Esophagus muscularis mucosa (tissue), 4 donors: ENCODE data around the gene AK8. TPM values are rescaled to one million over a fixed set of nuclear protein-coding genes. Genes with fewer than 3 reads are reported as not detected.

ENCODE experiments used
- DNase-seq: peaks from one replicate; pipeline ENCODE4 v3.0.0-alpha.2; 2017; ENCODE audit errors: extremely low spot score
- H3K27ac ChIP-seq, 4 donors: fragments of 200-600 bp; sonication (generic); replicated peaks in 1 of 4; 1 replicate in 3 of 4; 2 replicates in 1 of 4; pipeline ENCODE4 v1.5.1; 2016 to 2019; ENCODE audit warnings: mild to moderate bottlenecking in 1 of 4
- H3K27me3 ChIP-seq, 4 donors: fragments of 200-600 bp; sonication (generic); one replicate each; pipeline versions ENCODE4 v1.5.1 to v1.6.0; 2016 to 2019
- H3K36me3 ChIP-seq, 4 donors: fragments of 200-600 bp; sonication (generic); one replicate each; pipeline ENCODE4 v1.5.1; 2016 to 2019
- H3K4me1 ChIP-seq, 4 donors: fragments of 200-600 bp; sonication (generic); one replicate each; pipeline ENCODE4 v1.5.1; 2016 to 2019
- H3K4me3 ChIP-seq, 4 donors: fragments of 200-600 bp; sonication (generic); 1 replicate in 2 of 4; 2 replicates in 2 of 4; pipeline ENCODE4 v1.5.1; 2016 to 2019; ENCODE audit warnings: mild to moderate bottlenecking in 4 of 4, moderate library complexity in 1 of 4
- H3K9me3 ChIP-seq, 4 donors: fragments of 200-600 bp; sonication (generic); 1 replicate in 3 of 4; 2 replicates in 1 of 4; pipeline ENCODE4 v1.5.1; 2016 to 2019
- CTCF ChIP-seq, 3 experiments: fragments of 200-600 bp in 2 of 3; fragments of 450-650 bp in 1 of 3; sonication (generic) in 2 of 3; IDR thresholded peaks; one replicate each; pipeline ENCODE4 v1.5.1; 2017 to 2019; ENCODE audit warnings: antibody characterized with exemption in 3 of 3, mild to moderate bottlenecking in 2 of 3, moderate library complexity in 1 of 3
- EP300 ChIP-seq: sonication (generic); formaldehyde crosslinking; IDR thresholded peaks from one replicate; pipeline ENCODE4 v1.6.1; 2017; ENCODE audit warnings: antibody characterized with exemption
- POLR2A ChIP-seq: fragments of 450-650 bp; IDR thresholded peaks from one replicate; pipeline ENCODE4 v1.6.1; 2017; ENCODE audit warnings: antibody characterized with exemption, moderate library complexity, mild to moderate bottlenecking, low read depth
- POLR2AphosphoS5 ChIP-seq, 2 donors: sonication (generic); formaldehyde crosslinking; IDR thresholded peaks; one replicate each; pipeline ENCODE4 v1.6.1; 2017; ENCODE audit warnings: antibody characterized with exemption in 2 of 2
- WGBS: methylation state at CpG from one replicate; pipeline ENCODE4 v1.1.5; 2018; 5-methylcytosine and 5-hydroxymethylcytosine counted together
- intact Hi-C: fragments of 100-400 bp; cut with DNase I; formaldehyde crosslinking; loops from one replicate; pipeline ENCODE4 v1.15.1; 2023
- total RNA-seq, 4 donors: library from RNA; depleted of rRNA; stranded (reverse); fragments of >200 nt; gene quantifications; one replicate each; pipeline versions ENCODE4 v1.1.0 to v1.2.1, GENCODE V29; 2016

The AK8 gene
- total RNA-seq, 4 donors from 2014 or later = 0.39 to 1.5 (median 0.90) TPM

GRCh38 chr9:132748450-132748849, 129.6 kb downstream of the AK8 start:
- Histone ChIP-seq H3K4me3 (no peak overlapping the region), H3K36me3 (no peaks in the 10 kb centered on the region), H3K9me3 (no peaks in the 10 kb centered on the region), H3K4me1 (peaks cover 3 to 17% (median 13%) of the 10 kb centered on the region in 4 donors), H3K27me3 (peaks cover 0 to 26% (median 8%) of the 10 kb centered on the region in 4 donors), H3K27ac (no peak overlapping the region)
- no peak for TF ChIP-seq EP300
- no peak for TF ChIP-seq POLR2A
- TF ChIP-seq CTCF (IDR thresholded peaks at IDR 0.05) = no peak
- no peak for TF ChIP-seq POLR2AphosphoS5 (IDR thresholded peaks at IDR 0.05)
- no peak for DNase-seq
- 60% methylated on average over 5 of the region's 5 CpGs for WGBS
- intact Hi-C loops = no loop called here

- peaks cover 3 to 12% (median 8%) of the 10 kb centered on the region in 4 donors for H3K4me1 ChIP-seq
Measured at GRCh38 chr9:132745756-132746709, 132.1 kb downstream of the AK8 start.

GRCh38 chr9:132744881-132745755, 133.0 kb downstream of the AK8 start:
- Histone ChIP-seq H3K36me3 (no peaks in the 10 kb centered on the region), H3K4me1 (peaks cover 3 to 12% (median 8%) of the 10 kb centered on the region in 4 donors), H3K9me3 (no peaks in the 10 kb centered on the region), H3K4me3 (peak overlapping the region in 1 of 4 donors; percentile 24), H3K27ac (no peak overlapping the region), H3K27me3 (peaks cover 0 to 59% (median 19%) of the 10 kb centered on the region in 4 donors)
- DNase-seq = no peak
- no peak for TF ChIP-seq EP300
- no peak for TF ChIP-seq POLR2AphosphoS5 (IDR thresholded peaks at IDR 0.05)
- no peak for TF ChIP-seq CTCF (IDR thresholded peaks at IDR 0.05)
- TF ChIP-seq POLR2A = no peak
- 34% methylated on average over 41 of the region's 43 CpGs for WGBS
- intact Hi-C loops = no loop called here

More at GRCh38 chr9:132745756-132746709, 132.1 kb downstream of the AK8 start:
- intact Hi-C loops = no loop called here
- DNase-seq = no peak
- Histone ChIP-seq H3K9me3 (no peaks in the 10 kb centered on the region), H3K4me3 (no peak overlapping the region), H3K27me3 (peaks cover 0 to 50% (median 19%) of the 10 kb centered on the region in 4 donors), H3K36me3 (no peaks in the 10 kb centered on the region), H3K27ac (no peak overlapping the region)
- TF ChIP-seq POLR2A = no peak
- no peak for TF ChIP-seq CTCF (IDR thresholded peaks at IDR 0.05)
- no peak for TF ChIP-seq POLR2AphosphoS5 (IDR thresholded peaks at IDR 0.05)
- TF ChIP-seq EP300 = no peak
- 83% methylated on average over 19 of the region's 19 CpGs for WGBS

- no peak for TF ChIP-seq CTCF (IDR thresholded peaks at IDR 0.05)
- TF ChIP-seq EP300 = no peak
- TF ChIP-seq POLR2AphosphoS5 (IDR thresholded peaks at IDR 0.05) = no peak
- TF ChIP-seq POLR2A = no peak
- Histone ChIP-seq H3K4me1 (peaks cover 3 to 12% (median 8%) of the 10 kb centered on the region in 4 donors), H3K4me3 (no peak overlapping the region), H3K9me3 (no peaks in the 10 kb centered on the region), H3K27ac (no peak overlapping the region), H3K36me3 (no peaks in the 10 kb centered on the region), H3K27me3 (peaks cover 0 to 63% (median 19%) of the 10 kb centered on the region in 4 donors)
- 27% methylated on average over 12 of the region's 13 CpGs for WGBS
- intact Hi-C loops = no loop called here
- no peak for DNase-seq
Measured at GRCh38 chr9:132743931-132744479, 134.1 kb downstream of the AK8 start.
